K562 (cell line): ENCODE results near the gene NDUFAF2. TPM values are rescaled to one million over a fixed set of nuclear protein-coding genes. Genes with fewer than 3 reads are reported as not detected.

Experiments
- ARNT ChIP-seq, 2 experiments: fragments of 450-650 bp; IDR thresholded peaks; 2 replicates each; pipeline ENCODE4 v1.6.1; 2016; ENCODE audit warnings: mild to moderate bottlenecking in 1 of 2
- ELF4 ChIP-seq: fragments of 450-650 bp; formaldehyde crosslinking; IDR thresholded peaks from 2 replicates; pipeline ENCODE4 v1.4.0; 2022; ENCODE audit warnings: missing genetic modification characterization
- FIP1L1 ChIP-seq: fragments of 200-400 bp; formaldehyde crosslinking; IDR thresholded peaks from 2 replicates; pipeline ENCODE4 v1.6.1; 2018; ENCODE audit warnings: mild to moderate bottlenecking, low read depth, low read length; ENCODE audit not compliant: poor library complexity, severe bottlenecking
- FOXP1 ChIP-seq: sonication (generic); formaldehyde crosslinking; IDR thresholded peaks from 2 replicates; pipeline ENCODE4 v1.8.0; 2022; ENCODE audit warnings: mild to moderate bottlenecking, missing genetic modification reagents
- POU5F1 ChIP-seq: fragments of 150-350 bp; IDR thresholded peaks from 2 replicates; pipeline ENCODE4 v1.6.1; 2014; ENCODE audit warnings: borderline replicate concordance, low read length, low read depth, mild to moderate bottlenecking; ENCODE audit not compliant: partially characterized antibody
- PPARD ChIP-seq: fragments of 250-450 bp; sonication (Bioruptor Pico); IDR thresholded peaks from 2 replicates; pipeline ENCODE4 v1.8.0; 2022; ENCODE audit warnings: inconsistent platforms, mild to moderate bottlenecking, moderate library complexity
- RBM25 ChIP-seq: fragments of 200-400 bp; formaldehyde crosslinking; IDR thresholded peaks from 2 replicates; pipeline ENCODE4 v1.6.1; 2018; ENCODE audit warnings: low read length, low read depth, moderate library complexity; ENCODE audit not compliant: severe bottlenecking
- RERE ChIP-seq: sonication (generic); formaldehyde crosslinking; IDR thresholded peaks from 2 replicates; pipeline ENCODE4 v1.8.0; 2023; ENCODE audit warnings: missing genetic modification reagents, mild to moderate bottlenecking, borderline replicate concordance
- ZFP36 ChIP-seq: fragments of 150-350 bp; IDR thresholded peaks from 2 replicates; pipeline ENCODE4 v1.6.1; 2018; ENCODE audit warnings: low read length, low read depth; ENCODE audit not compliant: partially characterized antibody
- ZNF311 ChIP-seq: fragments of 250-450 bp; sonication (Bioruptor Pico); IDR thresholded peaks from 2 replicates; pipeline ENCODE4 v1.4.0; 2020; ENCODE audit warnings: mild to moderate bottlenecking, moderate library complexity
- ZNF324 ChIP-seq: fragments of 250-450 bp; sonication (Bioruptor Pico); IDR thresholded peaks from 2 replicates; pipeline ENCODE4 v1.4.0; 2020; ENCODE audit warnings: mild to moderate bottlenecking
- ZNF696 ChIP-seq: fragments of 250-450 bp; sonication (Bioruptor Pico); conservative IDR thresholded peaks from 2 replicates; pipeline ENCODE4 v1.4.0; 2020; ENCODE audit warnings: mild to moderate bottlenecking, moderate library complexity
- ZNF830 ChIP-seq: fragments of 250-450 bp; sonication (Bioruptor Pico); IDR thresholded peaks from 2 replicates; pipeline ENCODE4 v1.5.0; 2021; ENCODE audit warnings: mild to moderate bottlenecking
- polyA plus RNA-seq, 8 experiments: library from polyadenylated mRNA; depleted of rRNA in 4 of 8; stranded (reverse) in 5 of 8; unstranded in 3 of 8; fragments of >200 nt; fragmentation: Nextera tagmentation in 2 of 8; fragmentation: Illumina TruSeq in 1 of 8; extraction: Ambion mirVana in 2 of 8; extraction: Trizol in 1 of 8; gene quantifications; 2 replicates each; pipeline versions ENCODE4 v1.2.1 to v1.2.3, GENCODE V29; 2011 to 2014; ENCODE audit warnings: inconsistent platforms in 1 of 8, missing spikeins in 1 of 8
- total RNA-seq, 7 experiments: library from RNA; depleted of rRNA in 6 of 7; stranded (reverse); fragments of >200 nt in 6 of 7; fragmentation: Illumina TruSeq in 2 of 7; extraction: Trizol in 2 of 7; gene quantifications; 2 replicates each; pipeline versions ENCODE4 v1.2.1 to v1.2.3, GENCODE V29; 2011 to 2021; ENCODE audit warnings: low replicate concordance in 1 of 7
- TF ChIP-seq, protein P1 (sequence below): fragments of 450-650 bp; IDR thresholded peaks from 2 replicates; pipeline ENCODE4 v1.6.1; 2016; ENCODE audit warnings: mild to moderate bottlenecking
- TF ChIP-seq, protein P2 (sequence below): fragments of 450-650 bp; formaldehyde crosslinking; IDR thresholded peaks from 2 replicates; pipeline ENCODE4 v1.4.0; 2020; ENCODE audit warnings: mild to moderate bottlenecking
- TF ChIP-seq, protein P3 (sequence below): fragments of 450-650 bp; IDR thresholded peaks from 2 replicates; pipeline ENCODE4 v1.6.1; 2014; ENCODE audit warnings: low read depth, mild to moderate bottlenecking, moderate library complexity, borderline replicate concordance

Gene NDUFAF2
- total and polyA plus RNA-seq, 9 of the 15 experiments (the other 6 are each of a cell fraction or from before 2014, with no cell fraction given), result 56.0 to 155 (median 95.9) TPM

DNA sequence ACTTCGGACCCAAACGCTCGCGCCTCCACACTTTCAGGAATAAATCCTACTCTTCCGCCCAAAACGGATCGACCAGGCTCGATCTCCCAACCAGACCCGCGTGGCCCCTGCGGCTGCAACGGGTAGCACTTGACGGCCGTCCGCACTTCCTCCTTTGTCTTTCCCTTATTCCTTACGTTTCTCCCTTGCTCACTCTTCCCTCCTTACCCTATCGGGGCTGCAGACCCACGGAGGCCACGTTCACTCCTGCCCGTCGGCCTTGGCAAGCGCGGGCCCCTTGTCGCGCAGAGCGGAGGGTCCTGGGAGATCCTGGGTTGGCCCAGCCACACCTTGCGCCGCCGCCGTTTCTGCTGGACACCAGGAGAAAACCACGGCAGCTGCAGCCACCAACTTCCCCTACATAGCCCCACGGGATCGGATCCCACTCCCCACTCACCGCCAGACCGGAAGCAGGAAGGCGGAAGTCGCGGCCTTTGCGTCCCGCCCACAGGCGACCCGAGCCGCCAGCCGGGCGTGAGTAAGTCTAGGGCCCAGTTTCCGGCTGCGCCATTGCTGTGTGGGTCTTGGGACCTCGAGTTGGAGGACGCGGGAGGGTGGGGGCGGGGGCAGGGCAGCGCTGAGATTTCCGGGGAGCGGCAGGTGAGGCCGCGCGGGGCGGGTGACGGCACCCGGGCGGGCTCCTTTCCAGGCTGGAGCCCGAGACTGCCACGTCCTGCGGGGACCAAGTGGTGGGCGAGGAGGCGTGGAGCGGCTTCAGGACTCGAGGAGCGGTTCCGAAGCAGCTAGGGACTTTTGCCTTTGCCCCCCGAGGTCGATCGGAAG, 217.2 kb downstream of the NDUFAF2 start, which contains the start of gene SMIM15 (continued):
- TF ChIP-seq RBM25, result no peak
- TF ChIP-seq RERE (CRISPR knock-in tag), result no peak
- peak; percentile 48; the same call in 1 of the 2 replicates for TF ChIP-seq FOXP1 (CRISPR knock-in tag)
- TF ChIP-seq, protein P1, sequence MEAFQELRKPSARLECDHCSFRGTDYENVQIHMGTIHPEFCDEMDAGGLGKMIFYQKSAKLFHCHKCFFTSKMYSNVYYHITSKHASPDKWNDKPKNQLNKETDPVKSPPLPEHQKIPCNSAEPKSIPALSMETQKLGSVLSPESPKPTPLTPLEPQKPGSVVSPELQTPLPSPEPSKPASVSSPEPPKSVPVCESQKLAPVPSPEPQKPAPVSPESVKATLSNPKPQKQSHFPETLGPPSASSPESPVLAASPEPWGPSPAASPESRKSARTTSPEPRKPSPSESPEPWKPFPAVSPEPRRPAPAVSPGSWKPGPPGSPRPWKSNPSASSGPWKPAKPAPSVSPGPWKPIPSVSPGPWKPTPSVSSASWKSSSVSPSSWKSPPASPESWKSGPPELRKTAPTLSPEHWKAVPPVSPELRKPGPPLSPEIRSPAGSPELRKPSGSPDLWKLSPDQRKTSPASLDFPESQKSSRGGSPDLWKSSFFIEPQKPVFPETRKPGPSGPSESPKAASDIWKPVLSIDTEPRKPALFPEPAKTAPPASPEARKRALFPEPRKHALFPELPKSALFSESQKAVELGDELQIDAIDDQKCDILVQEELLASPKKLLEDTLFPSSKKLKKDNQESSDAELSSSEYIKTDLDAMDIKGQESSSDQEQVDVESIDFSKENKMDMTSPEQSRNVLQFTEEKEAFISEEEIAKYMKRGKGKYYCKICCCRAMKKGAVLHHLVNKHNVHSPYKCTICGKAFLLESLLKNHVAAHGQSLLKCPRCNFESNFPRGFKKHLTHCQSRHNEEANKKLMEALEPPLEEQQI, result no peak; the same call in 1 of the 2 replicates
- TF ChIP-seq ZFP36, result no peak
- no peak for TF ChIP-seq POU5F1
- TF ChIP-seq ZNF696, result no peak
- TF ChIP-seq ARNT (IDR thresholded peaks at IDR 0.05), result 0 out of 4 replicates have a peak, but pooled peaks of 1 of the 2 experiments have one; percentile 31
- no peak for TF ChIP-seq ZNF324
- TF ChIP-seq, protein P2, sequence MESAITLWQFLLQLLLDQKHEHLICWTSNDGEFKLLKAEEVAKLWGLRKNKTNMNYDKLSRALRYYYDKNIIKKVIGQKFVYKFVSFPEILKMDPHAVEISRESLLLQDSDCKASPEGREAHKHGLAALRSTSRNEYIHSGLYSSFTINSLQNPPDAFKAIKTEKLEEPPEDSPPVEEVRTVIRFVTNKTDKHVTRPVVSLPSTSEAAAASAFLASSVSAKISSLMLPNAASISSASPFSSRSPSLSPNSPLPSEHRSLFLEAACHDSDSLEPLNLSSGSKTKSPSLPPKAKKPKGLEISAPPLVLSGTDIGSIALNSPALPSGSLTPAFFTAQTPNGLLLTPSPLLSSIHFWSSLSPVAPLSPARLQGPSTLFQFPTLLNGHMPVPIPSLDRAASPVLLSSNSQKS (CRISPR knock-in tag), result no peak
- TF ChIP-seq PPARD (CRISPR knock-in tag), result no peak
- TF ChIP-seq, protein P3, sequence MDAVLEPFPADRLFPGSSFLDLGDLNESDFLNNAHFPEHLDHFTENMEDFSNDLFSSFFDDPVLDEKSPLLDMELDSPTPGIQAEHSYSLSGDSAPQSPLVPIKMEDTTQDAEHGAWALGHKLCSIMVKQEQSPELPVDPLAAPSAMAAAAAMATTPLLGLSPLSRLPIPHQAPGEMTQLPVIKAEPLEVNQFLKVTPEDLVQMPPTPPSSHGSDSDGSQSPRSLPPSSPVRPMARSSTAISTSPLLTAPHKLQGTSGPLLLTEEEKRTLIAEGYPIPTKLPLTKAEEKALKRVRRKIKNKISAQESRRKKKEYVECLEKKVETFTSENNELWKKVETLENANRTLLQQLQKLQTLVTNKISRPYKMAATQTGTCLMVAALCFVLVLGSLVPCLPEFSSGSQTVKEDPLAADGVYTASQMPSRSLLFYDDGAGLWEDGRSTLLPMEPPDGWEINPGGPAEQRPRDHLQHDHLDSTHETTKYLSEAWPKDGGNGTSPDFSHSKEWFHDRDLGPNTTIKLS, result peak; percentile 58; the same call in 1 of the 2 replicates
- 0 out of 2 replicates have a peak, but pooled peaks have one; percentile 71 for TF ChIP-seq ZNF830 (CRISPR knock-in tag)
- no peak for TF ChIP-seq ZNF311 (CRISPR knock-in tag)
- peak; percentile 41 for TF ChIP-seq FIP1L1
- no peak; the same call in 1 of the 2 replicates for TF ChIP-seq ELF4 (CRISPR knock-in tag)
